Fibroblast of lung (primary cell): ENCODE data around the gene CDH6.

Source experiments
- CTCF ChIP-seq, 2 donors: IDR thresholded peaks in 1 of 2; conservative IDR thresholded peaks in 1 of 2; 1 replicate in 1 of 2; 2 replicates in 1 of 2; pipeline ENCODE4 v1.5.1; 2011 to 2012; ENCODE audit warnings: low read length in 2 of 2, control low read depth in 1 of 2, inconsistent platforms in 1 of 2, low read depth in 1 of 2, mild to moderate bottlenecking in 1 of 2
- EZH2 ChIP-seq: IDR thresholded peaks from 2 replicates; pipeline ENCODE4 v1.5.1; 2012; ENCODE audit warnings: low read length, control low read depth, mild to moderate bottlenecking; ENCODE audit errors: missing control alignments

GRCh38 chr5:31301833-31302232 lies 108.3 kb downstream of the CDH6 start:
- TF ChIP-seq CTCF (conservative IDR thresholded peaks at IDR 0.05 in 1 of 2, IDR thresholded peaks at IDR 0.05 in 1 of 2; ENCODE audit: low read depth in 1 of 2, low read length in 2 of 2) (no peak), EZH2 (no peak)
